ENCODE measurements around the gene NPR3.

The NPR3 gene

GRCh38 chr5:32712481-32713360, 1.6 kb downstream of the NPR3 start:
- no peak for DNase-seq (ENCODE audit: low read depth)

GRCh38 chr5:32713361-32713769, 2.2 kb downstream of the NPR3 start:
- DNase-seq (ENCODE audit: low read depth) = no peak

DNA sequence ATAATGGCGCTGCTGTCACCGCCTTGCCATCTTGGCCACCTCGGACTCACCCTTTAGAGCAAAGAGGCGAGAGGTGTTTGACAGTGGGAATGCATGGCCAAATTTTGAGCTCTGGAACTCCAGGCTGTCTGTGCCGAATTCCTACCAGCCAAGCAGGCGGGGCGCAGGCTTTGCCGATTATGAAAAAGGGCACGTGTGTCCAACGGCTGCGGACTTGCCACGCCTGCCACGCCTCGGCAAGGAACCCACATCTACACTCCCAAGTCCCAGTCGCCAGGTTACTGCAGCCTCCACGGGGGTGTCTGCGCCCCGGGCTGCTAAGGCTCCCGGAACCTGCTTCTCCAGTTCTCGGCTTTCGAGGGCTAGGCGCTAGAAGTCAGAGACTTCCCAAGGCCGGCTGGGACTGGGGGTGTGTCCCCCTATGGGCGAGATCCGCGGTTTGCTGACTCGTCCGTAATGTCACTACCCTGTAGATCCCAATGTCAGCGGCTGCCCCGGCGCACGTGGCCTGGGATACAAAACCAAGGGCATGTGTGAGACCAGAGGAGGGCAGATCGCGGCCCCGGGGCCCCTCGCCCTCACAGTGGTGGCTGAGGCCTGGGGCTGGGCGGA, 2.8 kb downstream of the NPR3 start:
- DNase-seq (ENCODE audit: low read depth) = no peak

DNA sequence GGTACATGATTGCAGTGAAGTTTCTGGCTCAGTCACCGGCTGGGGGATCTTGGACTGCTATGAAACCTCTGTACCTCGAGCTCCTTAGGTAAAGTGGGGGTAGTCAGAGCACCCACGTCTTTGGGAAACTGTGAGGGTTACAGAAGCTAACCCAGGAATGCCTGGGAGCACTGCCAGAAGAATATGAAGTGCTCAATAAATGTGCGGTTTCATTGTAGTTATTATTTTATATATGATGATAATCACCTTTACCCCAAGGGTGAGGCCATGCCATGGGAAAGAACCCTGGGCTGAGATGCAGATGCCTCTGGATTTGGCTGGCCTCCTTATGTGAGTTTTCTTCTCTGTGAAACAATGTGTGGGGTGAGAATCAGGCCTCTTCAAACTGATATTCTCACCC, 3.7 kb downstream of the NPR3 start:
- no peak for DNase-seq (ENCODE audit: low read depth)

DNA sequence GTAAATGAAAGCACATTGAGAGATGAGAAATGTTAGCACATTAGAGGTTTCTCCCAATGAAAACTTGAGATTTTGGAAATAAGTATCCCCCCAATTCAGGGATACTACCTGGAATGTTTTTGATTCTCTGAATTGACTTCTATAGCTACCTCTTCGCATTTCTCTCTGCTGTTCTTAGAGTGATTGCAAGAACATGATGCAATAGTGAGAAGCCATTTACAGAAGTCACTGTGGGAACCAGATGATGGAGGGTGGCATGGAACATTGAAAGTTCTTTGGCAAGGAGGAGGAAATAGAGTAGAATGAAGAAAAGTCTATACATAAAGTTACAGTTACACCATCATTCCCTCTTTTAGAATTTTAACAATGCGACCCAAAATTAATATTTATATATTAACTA, 9.2 kb downstream of the NPR3 start:
- DNase-seq (ENCODE audit: low read depth) = no peak

- DNase-seq (ENCODE audit: low read depth) = no peak
These were observed 10.5 kb downstream of the NPR3 start for GRCh38 chr5:32721626-32722025.

- no peak for DNase-seq (ENCODE audit: low read depth)
These were observed 11.8 kb downstream of the NPR3 start for GRCh38 chr5:32722957-32723356.

DNA sequence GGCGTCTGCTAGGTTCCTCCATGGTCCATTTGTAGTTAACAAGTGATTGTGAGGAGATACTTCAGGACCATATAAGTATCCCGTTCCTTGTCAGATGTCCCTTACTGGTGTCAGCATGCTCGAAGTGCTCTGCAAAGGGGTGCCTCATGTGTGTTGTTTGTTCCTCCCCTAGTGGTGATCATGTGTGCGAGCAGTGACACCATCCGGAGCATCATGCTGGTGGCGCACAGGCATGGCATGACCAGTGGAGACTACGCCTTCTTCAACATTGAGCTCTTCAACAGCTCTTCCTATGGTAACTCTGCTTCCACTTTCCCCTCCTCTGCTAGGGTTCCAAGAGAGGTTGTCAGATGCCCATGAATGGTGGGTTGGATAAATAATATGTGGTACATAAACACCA, 13.4 kb downstream of the NPR3 start:
- DNase-seq (ENCODE audit: low read depth) = no peak

DNA sequence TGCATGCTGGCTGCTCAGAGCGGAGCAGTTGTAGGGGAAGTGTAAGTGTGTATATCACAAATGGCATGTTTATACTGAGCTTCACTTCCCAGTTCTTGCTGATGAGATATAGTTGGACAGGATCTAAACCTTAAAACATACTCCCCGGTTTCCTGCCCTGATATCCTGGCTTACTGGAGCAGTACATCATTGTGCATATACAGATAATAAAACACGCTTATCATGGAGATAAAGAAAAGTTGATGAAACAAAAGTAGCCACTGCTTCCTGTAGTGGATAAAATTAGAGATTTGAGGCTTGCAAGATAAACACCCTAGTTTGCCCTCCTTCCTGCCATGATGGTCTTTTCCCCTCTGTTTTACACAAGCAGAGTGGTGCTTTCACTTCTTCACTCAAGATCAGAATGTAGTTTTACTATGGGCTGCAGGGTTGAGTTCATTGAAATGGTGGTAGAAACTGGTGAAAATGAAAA, 15.0 kb downstream of the NPR3 start:
- DNase-seq (ENCODE audit: low read depth) = no peak

DNA sequence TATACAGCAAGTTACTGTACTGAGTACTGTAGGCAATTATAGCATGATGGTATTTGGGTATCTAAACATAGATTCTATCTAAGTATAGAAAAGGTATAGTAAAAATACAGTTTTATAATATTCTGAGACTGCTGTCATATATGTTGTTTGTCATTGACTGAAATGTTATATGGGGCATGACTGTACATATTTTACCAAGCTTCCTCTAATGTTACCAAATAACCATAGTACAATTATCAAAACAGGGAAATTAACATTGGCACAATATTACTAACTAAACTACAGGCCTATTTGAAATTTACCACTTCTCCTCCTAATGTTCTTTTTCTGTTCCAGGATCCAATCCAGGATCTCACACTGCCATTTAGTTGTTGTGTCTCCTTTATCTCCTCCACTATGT, 18.5 kb downstream of the NPR3 start:
- no peak for DNase-seq (ENCODE audit: low read depth)

- DNase-seq (ENCODE audit: low read depth) = no peak
These were observed 22.6 kb downstream of the NPR3 start for GRCh38 chr5:32733590-32734340.

DNA sequence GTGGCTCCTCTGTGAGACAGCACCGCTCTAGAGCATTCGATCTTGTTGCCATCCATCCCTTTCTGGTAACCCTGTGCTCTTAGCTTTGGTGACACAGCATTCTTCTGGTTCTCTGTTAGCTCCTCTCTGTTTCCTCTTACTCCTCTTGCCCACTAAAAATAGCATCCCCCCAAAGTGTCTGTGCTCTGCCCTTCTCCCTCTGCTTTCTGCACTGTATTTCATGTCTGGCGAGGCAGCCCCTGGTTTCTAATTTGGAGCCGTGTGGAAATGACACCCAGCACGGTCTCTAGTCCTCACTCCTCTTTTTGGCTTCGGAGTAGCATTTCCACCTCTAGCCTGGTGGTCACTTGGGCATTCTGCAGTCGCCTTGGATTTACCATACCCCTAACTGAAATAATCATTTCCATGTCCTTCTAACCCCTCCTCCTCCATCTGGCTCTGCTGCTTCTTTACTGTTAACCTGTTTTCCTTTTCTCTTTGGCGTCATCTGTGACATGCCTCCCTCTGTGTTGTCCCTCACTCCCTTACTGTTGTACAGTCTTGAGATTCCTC, 23.8 kb downstream of the NPR3 start:
- no peak for DNase-seq (ENCODE audit: low read depth)

GRCh38 chr5:32735512-32735911, 24.4 kb downstream of the NPR3 start:
- DNase-seq (ENCODE audit: low read depth) = no peak

- no peak for DNase-seq (ENCODE audit: low read depth)
These were observed 25.7 kb downstream of the NPR3 start for GRCh38 chr5:32736842-32737241.

GRCh38 chr5:32740651-32741050, 29.5 kb downstream of the NPR3 start:
- DNase-seq (ENCODE audit: low read depth) = no peak

GRCh38 chr5:32745317-32745716, 34.2 kb downstream of the NPR3 start:
- no peak for DNase-seq (ENCODE audit: low read depth)

- no peak for DNase-seq (ENCODE audit: low read depth)
These were observed 41.3 kb downstream of the NPR3 start for GRCh38 chr5:32752411-32752810.

DNA sequence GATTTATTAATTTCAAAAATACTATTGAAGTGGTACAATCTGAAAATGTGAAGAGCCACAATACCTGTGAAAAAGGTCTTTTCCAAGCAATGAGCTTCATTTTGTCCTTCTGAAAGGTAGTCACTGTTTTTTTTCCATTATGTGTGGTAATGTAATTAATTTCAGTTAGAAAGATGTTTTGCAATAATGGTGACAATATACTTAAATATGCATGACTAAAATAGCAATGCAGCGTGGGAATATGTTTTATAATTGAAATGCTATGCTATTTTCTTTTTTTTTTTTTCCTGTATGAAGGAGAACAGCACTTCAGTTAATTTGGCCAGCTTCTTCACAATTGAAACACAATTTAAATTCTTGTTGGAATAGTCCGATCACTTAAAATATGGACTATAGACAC, 41.9 kb downstream of the NPR3 start:
- no peak for DNase-seq (ENCODE audit: low read depth)

GRCh38 chr5:32753765-32754164, 42.6 kb downstream of the NPR3 start:
- no peak for DNase-seq (ENCODE audit: low read depth)

DNA sequence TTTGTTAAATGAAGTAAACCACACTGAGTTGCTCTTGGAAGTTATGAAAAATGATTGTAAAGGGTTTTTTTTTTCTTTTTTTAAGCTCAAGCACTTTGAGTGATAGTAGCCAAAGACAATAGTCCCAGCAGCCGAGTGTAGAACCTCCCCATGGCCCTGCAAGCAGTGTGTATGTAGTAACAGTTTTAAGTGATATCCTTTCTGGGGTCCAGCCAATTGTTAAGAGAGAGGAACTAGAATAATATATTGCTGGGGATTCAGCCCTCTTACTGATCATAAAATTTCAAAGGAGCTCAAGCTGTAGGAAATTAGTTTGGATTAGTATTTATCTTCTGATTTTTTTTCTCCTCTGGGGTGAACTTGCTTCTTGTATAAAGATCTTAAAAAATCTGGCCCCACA, 43.2 kb downstream of the NPR3 start:
- no peak for DNase-seq (ENCODE audit: low read depth)

DNA sequence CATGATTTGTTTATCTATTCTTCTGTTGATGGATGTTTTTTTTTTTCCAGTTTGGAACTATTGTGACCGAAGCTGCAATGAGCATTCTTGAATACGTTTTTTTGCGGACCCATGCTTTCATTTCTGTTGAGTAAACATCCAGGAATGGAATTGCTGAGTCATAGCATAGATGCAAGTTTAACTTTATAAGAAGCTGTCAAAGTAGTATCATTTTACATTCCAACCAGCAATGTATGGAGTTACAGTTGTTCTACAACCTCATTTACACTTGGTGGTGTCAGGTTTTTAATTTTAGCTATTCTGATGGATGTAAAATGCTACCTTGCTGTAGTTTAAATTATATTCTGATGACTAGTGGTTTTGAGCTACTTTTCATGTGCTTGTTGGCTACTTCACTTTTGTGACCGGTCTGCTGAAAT, 49.0 kb downstream of the NPR3 start:
- no peak for DNase-seq (ENCODE audit: low read depth)

DNA sequence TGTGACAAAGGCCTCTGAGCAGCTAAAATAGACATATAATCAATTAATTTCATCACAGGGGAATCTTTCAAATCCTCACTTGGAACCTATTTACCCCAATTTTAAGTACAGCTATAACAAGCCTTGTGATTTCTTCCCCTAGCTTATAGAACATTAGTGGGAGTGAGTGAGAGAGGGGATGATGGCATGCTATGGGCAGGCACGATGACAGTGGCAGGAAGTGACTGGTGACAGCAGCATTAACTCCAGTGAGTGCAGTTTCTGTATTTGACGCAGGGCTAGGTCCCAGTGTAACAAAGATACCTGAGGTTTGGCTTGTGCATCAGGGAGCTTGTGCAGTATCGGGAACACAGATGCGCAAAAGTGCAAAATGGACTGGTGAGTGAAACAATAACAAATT, 54.1 kb downstream of the NPR3 start:
- no peak for DNase-seq (ENCODE audit: low read depth)
